Fibroblast of peridontal ligament (primary cell): ENCODE data around the gene PCDH8.

Experiments used
- DNase-seq: peaks from one replicate; pipeline ENCODE4 v3.0.0-alpha.2; 2010; ENCODE audit errors: extremely low read depth

PCDH8 gene

DNA sequence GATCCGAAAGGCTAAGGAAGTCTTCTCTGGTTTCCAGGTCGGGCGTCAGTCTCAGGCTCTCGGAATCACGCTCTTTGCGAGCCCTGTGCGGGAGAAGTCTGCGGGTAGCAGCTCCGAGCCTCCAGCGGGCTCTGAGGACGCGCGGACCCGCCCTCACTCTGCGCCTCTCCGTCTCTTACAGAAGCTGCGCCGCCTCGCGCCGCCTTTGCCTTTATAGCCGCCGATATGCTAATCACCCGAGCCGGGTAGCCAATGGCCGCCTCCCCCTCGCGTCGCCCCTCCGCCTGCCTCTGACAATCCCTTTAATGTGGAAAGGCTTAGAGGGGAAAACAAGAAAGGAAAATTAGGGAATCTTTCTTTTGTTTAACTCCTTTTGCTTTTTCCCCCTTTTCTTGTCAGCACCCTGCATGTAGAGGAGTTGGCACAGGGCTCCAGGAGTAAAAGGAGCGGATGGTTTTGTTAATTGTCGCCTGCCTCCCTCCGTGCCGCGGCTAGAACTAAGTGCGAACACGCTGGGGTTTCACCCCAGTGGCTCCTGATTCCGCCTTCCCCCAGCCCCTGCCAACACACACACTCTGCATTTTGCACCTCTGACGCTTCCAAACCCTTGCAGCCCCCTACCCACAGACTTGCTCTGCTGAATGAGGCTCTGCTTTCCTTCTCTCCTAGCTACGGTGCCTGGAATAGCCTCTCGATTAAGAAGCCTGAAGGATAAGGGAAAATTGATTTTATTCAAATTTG is at the start of gene PCDH8:
PCDH8 (minus strand) TSS at position 186 of the 741 bp plus-strand sequence. CDS start 204 bp downstream, outside the sequence.
- no peak for DNase-seq

GRCh38 chr13:52896827-52897659 is 48.6 kb upstream of the PCDH8 start:
- no peak for DNase-seq

DNA sequence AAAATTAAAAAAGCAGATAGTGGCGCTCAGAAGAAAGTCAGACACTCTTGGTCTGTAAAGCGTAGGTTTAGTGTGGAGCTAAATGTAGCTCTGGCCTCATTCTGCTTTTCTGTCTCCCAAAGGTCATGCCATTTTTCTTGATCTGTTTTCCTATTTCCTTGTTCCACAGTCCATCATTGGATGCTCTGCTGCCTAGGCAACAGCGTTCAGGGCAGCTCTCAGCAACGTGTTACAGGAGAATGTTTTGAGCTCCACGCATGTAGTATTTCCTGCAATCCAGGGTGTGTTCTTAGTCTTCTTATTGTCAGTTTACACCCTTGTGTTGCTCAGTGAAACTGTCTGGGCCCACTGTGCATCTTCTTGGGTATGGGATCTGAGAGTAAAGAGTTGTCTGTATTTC is 46.0 kb upstream of the PCDH8 start:
- no peak for DNase-seq

DNA sequence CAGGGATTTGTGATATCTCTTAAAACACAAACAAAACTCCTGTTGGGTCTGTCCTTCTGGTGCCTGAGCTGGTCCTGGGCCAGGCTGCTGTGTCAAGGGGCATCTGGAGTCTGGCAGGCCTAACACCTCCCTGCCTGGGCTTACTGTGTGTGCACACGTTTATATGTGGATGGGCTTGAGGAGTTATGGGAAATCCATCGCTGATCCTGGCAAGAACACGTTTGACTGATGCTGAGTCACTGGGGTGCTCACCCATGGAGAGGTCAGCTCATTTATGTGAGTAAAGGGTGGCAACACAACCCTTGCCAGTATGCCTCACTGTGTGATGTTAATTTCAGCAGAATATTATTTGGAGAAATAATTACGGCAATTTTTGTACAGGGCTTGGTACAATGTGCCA is 44.5 kb upstream of the PCDH8 start:
- DNase-seq, result no peak

- no peak for DNase-seq
These were observed 43.3 kb upstream of the PCDH8 start for GRCh38 chr13:52891706-52892105.

DNA sequence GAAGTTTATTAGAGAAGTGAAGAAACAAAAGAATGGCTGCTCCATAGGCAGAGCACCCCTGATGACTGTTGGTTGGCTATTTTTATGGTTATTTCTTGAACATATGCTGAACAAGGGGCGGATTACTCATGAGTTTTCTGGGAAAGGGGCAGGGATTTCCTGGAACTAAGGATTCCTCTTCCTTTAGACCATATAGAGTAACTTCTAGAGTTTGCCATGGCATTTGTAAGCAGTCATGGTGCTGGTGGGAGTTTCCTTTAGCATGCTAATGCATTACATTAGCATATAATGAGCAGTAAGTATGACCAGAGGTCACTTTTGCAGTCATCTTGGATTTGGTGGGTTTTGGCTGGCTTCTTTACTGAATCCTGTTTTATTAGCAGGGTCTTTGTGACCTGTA is 38.7 kb upstream of the PCDH8 start:
- DNase-seq, result no peak

- DNase-seq, result no peak
These were observed 36.7 kb upstream of the PCDH8 start for GRCh38 chr13:52885141-52885540.

DNA sequence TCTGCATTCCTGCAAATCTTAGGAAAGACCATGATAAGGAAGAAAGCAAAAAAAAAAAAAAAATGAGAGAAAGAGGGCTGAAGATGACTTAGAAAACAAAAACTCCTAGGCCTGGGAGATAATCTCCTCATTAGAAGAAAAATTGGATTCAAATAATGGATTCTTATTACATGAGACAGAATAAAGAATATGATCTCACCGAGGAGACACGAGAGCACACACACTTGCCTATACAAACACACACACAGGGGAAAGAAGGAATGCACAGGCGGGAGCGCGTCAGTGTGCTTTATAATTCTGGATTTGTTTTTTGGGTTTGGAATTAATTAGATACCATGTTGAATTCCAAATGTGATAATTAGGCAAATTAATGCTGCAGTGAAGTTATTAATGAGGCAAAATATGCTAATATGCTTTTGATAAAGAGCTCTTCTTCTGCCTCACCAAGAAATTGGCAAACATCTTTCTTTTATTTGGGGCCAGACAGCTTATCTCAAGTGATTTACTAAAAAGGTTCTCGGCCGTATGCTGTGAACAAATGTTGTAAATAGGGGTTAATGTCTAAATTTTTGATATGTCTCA is 36.1 kb upstream of the PCDH8 start:
- no peak for DNase-seq

- no peak for DNase-seq
These were observed 34.3 kb upstream of the PCDH8 start for GRCh38 chr13:52882785-52883184.

- DNase-seq, result no peak
These were observed 31.7 kb upstream of the PCDH8 start for GRCh38 chr13:52879950-52880741.

DNA sequence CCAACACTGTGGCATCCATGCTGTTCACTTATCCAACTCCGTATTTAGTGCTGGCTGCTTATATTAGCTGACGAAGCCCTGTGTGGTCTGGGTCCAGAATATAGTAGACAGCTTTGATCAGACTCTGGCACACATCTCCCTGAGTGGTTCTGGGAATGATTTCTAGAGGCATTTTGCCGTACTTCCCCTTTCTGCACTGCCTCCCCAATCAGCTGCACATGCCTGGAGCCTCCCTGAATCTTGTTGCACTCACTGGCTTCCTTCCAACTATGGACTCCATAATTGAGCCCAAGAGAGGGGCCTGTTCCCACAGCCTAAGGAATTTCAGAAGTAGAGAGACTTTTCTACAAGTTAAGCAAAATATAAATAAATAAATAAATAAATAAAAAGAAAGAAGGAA is 30.4 kb upstream of the PCDH8 start:
- DNase-seq, result no peak

DNA sequence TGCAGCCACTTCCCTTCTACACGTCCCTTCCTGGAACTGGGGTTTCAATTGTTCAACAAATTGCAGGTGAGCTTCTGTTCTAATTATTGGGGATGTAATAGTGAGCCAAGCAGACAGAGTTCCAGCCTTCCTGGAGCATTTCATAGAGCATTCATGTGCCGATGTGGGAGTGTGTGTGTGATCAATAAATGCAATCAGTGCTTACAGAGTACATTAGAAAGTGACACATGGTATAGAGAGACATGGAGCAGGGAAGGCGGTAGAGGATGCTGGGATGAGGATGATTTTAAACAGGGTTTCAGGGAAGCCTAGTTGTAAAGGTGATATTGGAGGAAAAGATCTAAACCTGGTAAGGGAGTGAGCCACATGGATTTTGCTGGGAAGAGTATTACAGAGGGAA is 21.7 kb upstream of the PCDH8 start:
- no peak for DNase-seq

GRCh38 chr13:52869621-52870020 is 21.2 kb upstream of the PCDH8 start:
- DNase-seq, result no peak

- no peak for DNase-seq
These were observed 20.6 kb upstream of the PCDH8 start for GRCh38 chr13:52869050-52869449.

GRCh38 chr13:52868190-52868589 is 19.8 kb upstream of the PCDH8 start:
- no peak for DNase-seq

DNA sequence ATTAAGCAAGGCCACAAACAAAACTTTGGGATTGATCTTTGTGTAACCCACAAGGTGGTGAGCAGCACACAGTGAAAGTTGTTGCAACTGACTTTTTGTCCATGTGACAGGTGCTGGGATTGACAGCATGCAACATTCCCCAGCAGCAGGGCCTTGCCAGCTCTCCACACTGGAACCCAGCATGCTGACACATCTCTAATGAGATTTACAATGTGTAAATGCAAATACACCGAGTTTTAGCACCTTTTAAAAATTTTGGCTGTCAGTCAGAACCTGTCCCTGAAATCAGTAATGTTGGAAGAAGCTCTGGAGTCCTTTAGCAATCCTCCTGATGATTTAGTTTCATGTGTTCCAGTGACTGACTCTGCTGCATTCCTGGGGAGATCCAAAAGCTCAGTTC is 16.5 kb upstream of the PCDH8 start:
- no peak for DNase-seq

DNA sequence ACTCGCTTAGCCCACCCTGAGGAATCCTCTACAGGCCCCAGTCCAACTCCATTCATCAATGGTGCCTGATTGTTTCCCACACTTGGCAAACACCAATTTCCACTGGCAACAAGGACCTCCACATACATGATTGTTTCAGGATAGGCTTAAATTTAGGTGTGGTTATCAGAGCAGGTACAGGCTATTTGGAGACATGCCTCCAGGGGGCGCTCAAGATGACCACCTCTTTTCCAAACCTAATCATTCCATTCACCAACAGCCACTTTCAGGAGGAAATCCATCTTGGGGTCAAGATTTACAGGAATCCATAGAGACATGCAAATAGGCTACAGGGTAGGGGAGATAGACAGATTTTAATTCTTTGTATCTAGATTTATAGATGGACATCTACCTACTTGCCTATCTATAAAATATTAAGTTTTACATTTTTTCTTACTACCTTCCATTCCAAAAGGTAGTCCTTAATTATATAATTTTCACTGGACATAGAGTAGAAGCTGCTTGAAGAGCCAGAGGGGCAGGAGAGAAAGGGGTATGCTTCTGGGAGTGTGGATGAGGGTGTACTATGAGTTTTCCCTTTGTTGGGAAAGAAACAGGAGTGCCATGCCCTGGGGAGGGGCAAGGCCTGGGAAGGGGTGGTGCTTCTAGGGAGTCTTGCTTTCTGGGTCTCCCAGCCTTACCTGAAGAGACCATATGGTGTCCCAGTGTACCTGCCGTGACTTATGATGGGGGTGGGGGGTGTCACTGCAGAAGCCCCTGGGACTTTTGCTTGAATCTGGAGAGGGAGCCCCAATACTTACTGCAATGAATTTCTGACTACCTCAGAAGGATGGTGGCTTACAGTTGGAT is 14.1 kb upstream of the PCDH8 start:
- DNase-seq, result no peak

DNA sequence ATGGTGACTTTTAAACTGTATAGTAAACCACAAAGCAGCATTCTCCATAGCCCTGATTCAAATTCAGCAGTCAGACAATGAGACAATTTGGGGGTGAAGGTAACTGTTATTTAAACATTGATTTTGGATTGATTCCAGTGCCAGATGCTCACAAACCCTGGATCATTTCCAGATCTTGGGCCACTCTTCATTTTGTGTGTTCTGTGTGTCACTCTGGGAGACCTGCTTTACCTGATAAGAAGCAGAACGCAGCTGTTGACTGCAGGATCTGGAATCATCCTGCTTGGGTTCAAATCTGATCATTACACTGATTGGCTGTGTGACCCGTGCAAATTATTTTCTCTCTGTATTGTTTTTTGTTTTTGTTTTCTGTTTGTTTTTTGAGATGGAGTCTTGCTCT is 4.0 kb upstream of the PCDH8 start:
- DNase-seq, result no peak

- DNase-seq, result peak; percentile 13
These were observed 2.9 kb upstream of the PCDH8 start for GRCh38 chr13:52851137-52851962.
